Astrocyte (in vitro differentiated cells and primary cell): Measurements from ENCODE around the gene CENPS.

Source experiments
- EZH2 ChIP-seq: IDR thresholded peaks from 2 replicates; pipeline ENCODE4 v1.6.1; 2012; ENCODE audit warnings: mild to moderate bottlenecking, low read length, inconsistent platforms; ENCODE audit not compliant: insufficient read depth
- TF ChIP-seq, protein P1 (sequence below): IDR thresholded peaks from 2 replicates; pipeline ENCODE4 v1.5.1; 2011; ENCODE audit warnings: low read depth, mild to moderate bottlenecking, inconsistent platforms, low read length, moderate library complexity; ENCODE audit not compliant: insufficient read depth

DNA sequence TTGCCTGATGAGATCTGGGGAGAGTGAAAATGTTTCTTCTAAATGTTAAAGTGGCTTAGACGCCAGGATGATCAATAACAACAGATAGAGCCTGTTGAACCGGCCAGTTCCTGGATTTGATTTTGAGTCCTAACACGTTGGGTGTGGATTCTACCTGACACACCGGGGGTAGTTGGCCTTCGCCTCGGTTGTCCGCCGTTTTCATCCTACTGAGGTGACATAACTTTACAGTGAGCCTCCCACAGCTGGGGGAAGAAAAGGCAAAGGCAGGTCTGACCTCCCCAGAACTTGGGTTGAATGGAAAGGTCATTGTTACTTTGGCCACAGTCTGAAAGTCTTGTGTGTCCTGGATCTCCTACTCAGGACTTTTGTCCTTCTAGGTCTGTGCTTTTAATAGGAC, 30.2 kb upstream of the CENPS start:
- TF ChIP-seq, protein P1, sequence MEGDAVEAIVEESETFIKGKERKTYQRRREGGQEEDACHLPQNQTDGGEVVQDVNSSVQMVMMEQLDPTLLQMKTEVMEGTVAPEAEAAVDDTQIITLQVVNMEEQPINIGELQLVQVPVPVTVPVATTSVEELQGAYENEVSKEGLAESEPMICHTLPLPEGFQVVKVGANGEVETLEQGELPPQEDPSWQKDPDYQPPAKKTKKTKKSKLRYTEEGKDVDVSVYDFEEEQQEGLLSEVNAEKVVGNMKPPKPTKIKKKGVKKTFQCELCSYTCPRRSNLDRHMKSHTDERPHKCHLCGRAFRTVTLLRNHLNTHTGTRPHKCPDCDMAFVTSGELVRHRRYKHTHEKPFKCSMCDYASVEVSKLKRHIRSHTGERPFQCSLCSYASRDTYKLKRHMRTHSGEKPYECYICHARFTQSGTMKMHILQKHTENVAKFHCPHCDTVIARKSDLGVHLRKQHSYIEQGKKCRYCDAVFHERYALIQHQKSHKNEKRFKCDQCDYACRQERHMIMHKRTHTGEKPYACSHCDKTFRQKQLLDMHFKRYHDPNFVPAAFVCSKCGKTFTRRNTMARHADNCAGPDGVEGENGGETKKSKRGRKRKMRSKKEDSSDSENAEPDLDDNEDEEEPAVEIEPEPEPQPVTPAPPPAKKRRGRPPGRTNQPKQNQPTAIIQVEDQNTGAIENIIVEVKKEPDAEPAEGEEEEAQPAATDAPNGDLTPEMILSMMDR: no peak
- TF ChIP-seq EZH2: no peak
